Stomach (tissue), 4 donors: ENCODE data around the gene PGLYRP3.

Experiments
- CTCF ChIP-seq, 7 experiments: fragments of 450-650 bp in 4 of 7; fragments of 200-600 bp in 3 of 7; sonication (generic) in 3 of 7; IDR thresholded peaks; one replicate each; pipeline ENCODE4 v1.5.1; 2016 to 2019; ENCODE audit warnings: antibody characterized with exemption in 7 of 7, control low read depth in 2 of 7, mild to moderate bottlenecking in 1 of 7
- POLR2A ChIP-seq, 4 donors: fragments of 450-650 bp; IDR thresholded peaks; one replicate each; pipeline ENCODE4 v1.6.1; 2016; ENCODE audit warnings: antibody characterized with exemption in 4 of 4, control low read depth in 2 of 4, mild to moderate bottlenecking in 1 of 4, moderate library complexity in 1 of 4
- POLR2AphosphoS5 ChIP-seq, 3 donors: sonication (generic); formaldehyde crosslinking; IDR thresholded peaks; one replicate each; pipeline ENCODE4 v1.6.1; 2016; ENCODE audit warnings: antibody characterized with exemption in 3 of 3

- peak in 5 of 7 experiments; percentile 29 to 58 (median 44) for TF ChIP-seq CTCF (IDR thresholded peaks at IDR 0.05)
- peak in 1 of 3 donors; percentile 4 for TF ChIP-seq POLR2AphosphoS5 (IDR thresholded peaks at IDR 0.05)
- TF ChIP-seq POLR2A (IDR thresholded peaks at IDR 0.05), result no peak
Measured at GRCh38 chr1:153277852-153278251, 34.9 kb downstream of the PGLYRP3 start.
